GM18502 (cell line): ENCODE measurements around the gene CPTP.

Source experiments
- ATAC-seq: cut with Tn5 transposase; IDR thresholded peaks from one replicate; pipeline ENCODE4 v1.9.1; 2021; ENCODE audit warnings: mild to moderate bottlenecking; ENCODE audit not compliant: unreplicated experiment, poor library complexity

Gene CPTP

GRCh38 chr1:1345860-1346500, 21.4 kb downstream of the CPTP start:
- ATAC-seq, result no peak

GRCh38 chr1:1346501-1346890, 21.9 kb downstream of the CPTP start:
- ATAC-seq, result no peak

- no peak for ATAC-seq
Measured at GRCh38 chr1:1347026-1347595, 22.5 kb downstream of the CPTP start.

GRCh38 chr1:1347663-1348419, 23.2 kb downstream of the CPTP start:
- no peak for ATAC-seq

GRCh38 chr1:1348420-1349255, 24.0 kb downstream of the CPTP start:
- ATAC-seq, result peak; percentile 38

- ATAC-seq, result peak; percentile 62
Measured at GRCh38 chr1:1349256-1350012, 24.8 kb downstream of the CPTP start, which contains the start of gene DVL1. Gene DVL1, minus strand, starts transcription at chr1:1349418. Its CDS starts 353 bp downstream, at chr1:1349065.

GRCh38 chr1:1351511-1352427, 27.2 kb downstream of the CPTP start:
- no peak for ATAC-seq

- ATAC-seq, result no peak
Measured at GRCh38 chr1:1352786-1353388, 28.3 kb downstream of the CPTP start.

- ATAC-seq, result no peak
Measured at GRCh38 chr1:1353389-1354151, 29.0 kb downstream of the CPTP start.

GRCh38 chr1:1354271-1355247, 30.0 kb downstream of the CPTP start:
- no peak for ATAC-seq

GRCh38 chr1:1355416-1355815, 30.8 kb downstream of the CPTP start:
- ATAC-seq, result no peak

GRCh38 chr1:1356166-1356795, 31.7 kb downstream of the CPTP start:
- ATAC-seq, result no peak

GRCh38 chr1:1356796-1357401, 32.3 kb downstream of the CPTP start:
- ATAC-seq, result no peak

- no peak for ATAC-seq
Measured at GRCh38 chr1:1357871-1358432, 33.4 kb downstream of the CPTP start.

- no peak for ATAC-seq
Measured at GRCh38 chr1:1358433-1359271, 34.0 kb downstream of the CPTP start, which contains the start of gene MXRA8. Gene MXRA8, minus strand, starts transcription at chr1:1358555. Its CDS starts 51 bp downstream, at chr1:1358504.
